C4-2B (cell line): ENCODE measurements around the gene SUPV3L1.

ENCODE experiments used
- CTCF ChIP-seq: fragments of 450-650 bp; conservative IDR thresholded peaks from 2 replicates; pipeline ENCODE4 v1.5.1; 2017; ENCODE audit warnings: mild to moderate bottlenecking
- ZFX ChIP-seq: fragments of 450-650 bp; IDR thresholded peaks from 2 replicates; pipeline ENCODE4 v1.6.1; 2017

- TF ChIP-seq CTCF (no peak), ZFX (no peak)
These were observed 48.1 kb downstream of the SUPV3L1 start for GRCh38 chr10:69228151-69228550.
